Peyer's patch (tissue), 4 donors: Measurements from ENCODE around the gene CABP4. TPM values are rescaled to one million over a fixed set of nuclear protein-coding genes. Genes with fewer than 3 reads are reported as not detected.
A peak's percentile ranks its signal among the peaks of the same experiment; 100 is the strongest.

Source experiments
- DNase-seq, 3 donors: peaks; one replicate each; pipeline ENCODE4 v3.0.0-alpha.2; 2017 to 2019
- H3K27ac ChIP-seq, 4 donors: fragments of 200-600 bp; sonication (generic); one replicate each; pipeline ENCODE4 v1.5.1; 2016 to 2019
- H3K27me3 ChIP-seq, 2 donors: fragments of 200-600 bp; sonication (generic); one replicate each; pipeline ENCODE4 v1.5.1; 2019
- H3K36me3 ChIP-seq, 3 donors: fragments of 200-600 bp; sonication (generic); one replicate each; pipeline ENCODE4 v1.5.1; 2016 to 2019
- H3K4me1 ChIP-seq, 4 donors: fragments of 200-600 bp; sonication (generic); one replicate each; pipeline ENCODE4 v1.5.1; 2016 to 2019
- H3K4me3 ChIP-seq, 4 donors: fragments of 200-600 bp; sonication (generic); 1 replicate in 3 of 4; 2 replicates in 1 of 4; pipeline ENCODE4 v1.5.1; 2016 to 2019; ENCODE audit warnings: mild to moderate bottlenecking in 1 of 4
- H3K9me3 ChIP-seq, 4 donors: fragments of 200-600 bp; sonication (generic); one replicate each; pipeline ENCODE4 v1.5.1; 2016 to 2019; ENCODE audit warnings: mild to moderate bottlenecking in 1 of 4
- CTCF ChIP-seq, 6 experiments: fragments of 450-650 bp in 4 of 6; fragments of 200-600 bp in 2 of 6; sonication (generic) in 1 of 6; IDR thresholded peaks; one replicate each; pipeline ENCODE4 v1.5.1; 2017 to 2019; ENCODE audit warnings: antibody characterized with exemption in 6 of 6, mild to moderate bottlenecking in 3 of 6, moderate library complexity in 1 of 6
- POLR2A ChIP-seq, 2 donors: fragments of 450-650 bp; IDR thresholded peaks; one replicate each; pipeline ENCODE4 v1.5.1; 2017; ENCODE audit warnings: antibody characterized with exemption in 2 of 2, mild to moderate bottlenecking in 2 of 2, moderate library complexity in 2 of 2
- total RNA-seq, 4 donors: library from RNA; depleted of rRNA; stranded (reverse); fragments of >200 nt; gene quantifications; one replicate each; pipeline ENCODE4 v1.1.0, GENCODE V29; 2016

CABP4 gene
- total RNA-seq, 4 donors from 2014 or later = 0.85 to 3.3 (median 0.94) TPM; not detected in 1

- Histone ChIP-seq H3K27ac (peak within 1 kb of the TSS; percentile 90 to 97 (median 95)), H3K9me3 (no peaks in the 10 kb centered on the region), H3K4me3 (peak within 1 kb of the TSS; percentile 83 to 96 (median 93)), H3K36me3 (peaks cover 0 to 26% (median 0%) of the 10 kb centered on the region in 3 donors), H3K4me1 (peaks cover 0 to 18% (median 12%) of the 10 kb centered on the region in 4 donors), H3K27me3 (no peaks in the 10 kb centered on the region)
- DNase-seq = peak; percentile 99 to 100 (median 100)
- peak; percentile 96 for TF ChIP-seq POLR2A (IDR thresholded peaks at IDR 0.05)
- TF ChIP-seq CTCF (IDR thresholded peaks at IDR 0.05) = peak in 1 of 6 experiments; percentile 3
Observed at GRCh38 chr11:67428052-67429001, 26.8 kb upstream of the CABP4 start, which contains the start of gene RPS6KB2. RPS6KB2 (plus strand) TSS chr11:67428494; CDS start chr11:67428546, 52 bp downstream.

GRCh38 chr11:67429038-67429668 is 26.0 kb upstream of the CABP4 start:
- DNase-seq = no peak
- Histone ChIP-seq H3K4me1 (peaks cover 0 to 27% (median 14%) of the 10 kb centered on the region in 4 donors), H3K27me3 (no peaks in the 10 kb centered on the region), H3K27ac (peak overlapping the region; percentile 90 to 97 (median 95)), H3K36me3 (peaks cover 0 to 34% (median 0%) of the 10 kb centered on the region in 3 donors), H3K4me3 (peak overlapping the region; percentile 83 to 96 (median 93)), H3K9me3 (no peaks in the 10 kb centered on the region)
- TF ChIP-seq POLR2A (IDR thresholded peaks at IDR 0.05) = no peak

GRCh38 chr11:67429722-67430121 is 25.4 kb upstream of the CABP4 start:
- Histone ChIP-seq H3K4me3 (peak overlapping the region in 2 of 4 donors; percentile 83 to 96), H3K9me3 (no peaks in the 10 kb centered on the region), H3K4me1 (peaks cover 0 to 32% (median 15%) of the 10 kb centered on the region in 4 donors), H3K27ac (no peak overlapping the region), H3K27me3 (no peaks in the 10 kb centered on the region), H3K36me3 (peaks cover 0 to 40% (median 0%) of the 10 kb centered on the region in 3 donors)
- no peak for DNase-seq
- no peak for TF ChIP-seq POLR2A (IDR thresholded peaks at IDR 0.05)
- TF ChIP-seq CTCF (IDR thresholded peaks at IDR 0.05) = no peak

GRCh38 chr11:67431346-67432249 is 23.6 kb upstream of the CABP4 start:
- Histone ChIP-seq H3K4me3 (no peak overlapping the region), H3K4me1 (peaks cover 0 to 47% (median 21%) of the 10 kb centered on the region in 4 donors), H3K36me3 (peaks cover 0 to 56% (median 0%) of the 10 kb centered on the region in 3 donors), H3K27me3 (no peaks in the 10 kb centered on the region), H3K9me3 (no peaks in the 10 kb centered on the region), H3K27ac (no peak overlapping the region)
- no peak for DNase-seq
- no peak for TF ChIP-seq CTCF (IDR thresholded peaks at IDR 0.05)
- no peak for TF ChIP-seq POLR2A (IDR thresholded peaks at IDR 0.05)

GRCh38 chr11:67432655-67433349 is 22.4 kb upstream of the CABP4 start:
- TF ChIP-seq CTCF (IDR thresholded peaks at IDR 0.05) (no peak), POLR2A (IDR thresholded peaks at IDR 0.05) (no peak)
- Histone ChIP-seq H3K4me1 (peaks cover 0 to 42% (median 21%) of the 10 kb centered on the region in 4 donors), H3K27me3 (no peaks in the 10 kb centered on the region), H3K36me3 (peaks cover 0 to 62% (median 0%) of the 10 kb centered on the region in 3 donors), H3K4me3 (no peak overlapping the region), H3K9me3 (no peaks in the 10 kb centered on the region), H3K27ac (peak overlapping the region in 1 of 4 donors; percentile 99)
- DNase-seq = no peak
